ENCODE data around the gene RHBDL1. TPM values are rescaled to one million over a fixed set of nuclear protein-coding genes. Genes with fewer than 3 reads are reported as not detected.

Gene RHBDL1
- total and polyA plus RNA-seq, 9 of the 15 experiments (the other 6 are each of a cell fraction or from before 2014, with no cell fraction given) = 0.03 to 5.6 (median 1.3) TPM; not detected in 1

DNA sequence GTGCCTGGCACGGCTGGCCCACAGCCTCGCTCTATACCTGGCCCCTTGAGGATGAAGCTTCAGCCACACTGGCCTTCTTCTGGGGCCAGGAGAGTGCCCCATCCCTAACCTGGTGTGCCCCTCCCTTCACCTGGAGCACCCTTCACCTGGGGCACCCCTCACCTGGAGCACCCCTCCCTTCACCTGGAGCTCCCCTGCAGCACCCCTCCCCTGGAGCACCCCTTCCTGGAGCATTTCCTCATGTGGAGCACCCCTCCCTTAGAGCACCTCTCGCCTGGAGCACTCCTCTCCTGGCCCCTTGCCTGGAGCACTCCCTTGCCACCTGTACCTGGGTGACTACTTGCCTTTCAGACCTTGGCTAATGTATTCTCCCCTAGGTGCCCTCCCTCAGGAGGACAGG is 32.5 kb downstream of the RHBDL1 start:
- intact Hi-C loops (cut with micrococcal nuclease) = no loop called here
- 0% methylated on average over 3 of the region's 3 CpGs for WGBS (ENCODE audit: insufficient coverage, low coverage, missing lambda C conversion rate)
- peaks cover 26% of the 10 kb centered on the region; the same call in 1 of the 2 replicates for H4K20me1 ChIP-seq (replicated peaks; ENCODE audit: control insufficient read depth, insufficient read depth, low read length)
- H3K4me1 ChIP-seq (replicated peaks in 1 of 2; ENCODE audit: control insufficient read depth in 2 of 2, insufficient read depth in 2 of 2, low read length in 2 of 2) = peaks cover 0 to 65% of the 10 kb centered on the region in 2 experiments; a peak in 3 of 5 replicates
- CTCF ChIA-PET (ENCODE audit: low intra/inter-chr PET ratio) = interaction anchor here (0.6 kb wide), 1 partner anchor 81 kb away, joined by 5 read pairs; no protein-coding TSS in a partner anchor
- no peaks in the 10 kb centered on the region for H3K9me1 ChIP-seq (ENCODE audit: control insufficient read depth, insufficient read depth, low read length)
- in situ Hi-C loops (cut with MboI) = no loop called here
- BruUV-seq (replicated peaks) = no TSS peak
- no peaks in the 10 kb centered on the region for H3K79me2 ChIP-seq (ENCODE audit: control insufficient read depth, insufficient read depth, low read length)
- POLR2A ChIA-PET = interaction anchor here (0.7 to 1.0 kb wide), 3 partner anchors 28 to 171 kb away, joined by 3 read pairs; no protein-coding TSS in a partner anchor
- no peak for DNase-seq (ENCODE audit: extremely low read depth in 1 of 4, low spot score in 3 of 4)
- no peak for ATAC-seq
- peaks cover 0 to 27% of the 10 kb centered on the region in 2 experiments; a peak in 3 of 5 replicates for H3K27me3 ChIP-seq (ENCODE audit: control insufficient read depth in 2 of 2, insufficient read depth in 2 of 2, low read length in 2 of 2)
- H3K36me3 ChIP-seq (ENCODE audit: control insufficient read depth, insufficient read depth, low read length) = no peaks in the 10 kb centered on the region
- no peak for FAIRE-seq
- TF ChIP-seq ZNF263 (CRISPR knock-in tag; IDR thresholded peaks at IDR 0.05; ENCODE audit: borderline replicate concordance) = peak; percentile 93
- no peak for TF ChIP-seq NFXL1 (CRISPR knock-in tag; IDR thresholded peaks at IDR 0.05)
- no peak overlapping the region for H3K4me2 ChIP-seq (ENCODE audit: insufficient read depth, low read length)
- no peaks in the 10 kb centered on the region for H3K9me3 ChIP-seq (replicated peaks; ENCODE audit: control insufficient read depth, insufficient read depth, low read depth, low read length)
- H3K9ac ChIP-seq (ENCODE audit: insufficient read depth in 1 of 2, low read depth in 2 of 2, low read length in 2 of 2) = no peak overlapping the region
- H3K4me3 ChIP-seq = no peak overlapping the region
- no peak overlapping the region for H2AFZ ChIP-seq (ENCODE audit: low read depth, low read length)
- no peak overlapping the region for H3K27ac ChIP-seq (ENCODE audit: extremely low read depth, low read depth, low read length)

- no peaks in the 10 kb centered on the region for H3K36me3 ChIP-seq (ENCODE audit: control insufficient read depth, insufficient read depth, low read length)
- H3K79me2 ChIP-seq (ENCODE audit: control insufficient read depth, insufficient read depth, low read length) = no peaks in the 10 kb centered on the region
- in situ Hi-C loops (cut with MboI) = no loop called here
- H3K9ac ChIP-seq (ENCODE audit: insufficient read depth in 1 of 2, low read depth in 2 of 2, low read length in 2 of 2) = no peak overlapping the region
- BruUV-seq (replicated peaks) = no TSS peak
- POLR2A ChIA-PET = interaction anchor here (0.5 to 1.0 kb wide), 3 partner anchors 11 to 27 kb away, joined by 3 to 4 read pairs (median 4); no protein-coding TSS in a partner anchor
- H2AFZ ChIP-seq (ENCODE audit: low read depth, low read length) = no peak overlapping the region
- H3K4me2 ChIP-seq (ENCODE audit: insufficient read depth, low read length) = no peak overlapping the region
- H3K9me3 ChIP-seq (replicated peaks; ENCODE audit: control insufficient read depth, insufficient read depth, low read depth, low read length) = no peaks in the 10 kb centered on the region
- 10% methylated on average over 4 of the region's 4 CpGs for WGBS (ENCODE audit: insufficient coverage, low coverage, missing lambda C conversion rate)
- H4K20me1 ChIP-seq (replicated peaks; ENCODE audit: control insufficient read depth, insufficient read depth, low read length) = peaks cover 24% of the 10 kb centered on the region; the same call in 1 of the 2 replicates
- CTCF ChIA-PET (ENCODE audit: low intra/inter-chr PET ratio) = interaction anchor here (4.5 kb wide), 1 partner anchor 76 kb away, joined by 73 read pairs; no protein-coding TSS in a partner anchor
- peaks cover 0 to 18% of the 10 kb centered on the region in 2 experiments; a peak in 2 of 5 replicates for H3K27me3 ChIP-seq (ENCODE audit: control insufficient read depth in 2 of 2, insufficient read depth in 2 of 2, low read length in 2 of 2)
- H3K4me3 ChIP-seq = no peak overlapping the region
- ATAC-seq = no peak
- H3K9me1 ChIP-seq (ENCODE audit: control insufficient read depth, insufficient read depth, low read length) = no peaks in the 10 kb centered on the region
- no peak overlapping the region for H3K27ac ChIP-seq (ENCODE audit: extremely low read depth, low read depth, low read length)
- intact Hi-C loops (cut with micrococcal nuclease) = no loop called here
- TF ChIP-seq MXD1 (CRISPR knock-in tag; IDR thresholded peaks at IDR 0.05; ENCODE audit: borderline replicate concordance, poor library complexity, severe bottlenecking) (no peak), ZNF263 (CRISPR knock-in tag; IDR thresholded peaks at IDR 0.05; ENCODE audit: borderline replicate concordance) (peak; percentile 97)
- DNase-seq (ENCODE audit: extremely low read depth in 1 of 4, low spot score in 3 of 4) = no peak
- peaks cover 0 to 64% of the 10 kb centered on the region in 2 experiments; a peak in 3 of 5 replicates for H3K4me1 ChIP-seq (replicated peaks in 1 of 2; ENCODE audit: control insufficient read depth in 2 of 2, insufficient read depth in 2 of 2, low read length in 2 of 2)
- no peak for FAIRE-seq
These were observed 33.5 kb downstream of the RHBDL1 start for GRCh38 chr16:708959-709358.

Data from K562 (cell line).